Coronary artery (tissue), 2 donors: ENCODE measurements around the gene MTUS2.
"Not testable (repeated sequence)": the region's sequence is repeated elsewhere in the genome, so short reads cannot be mapped to it uniquely, and the experiment has no call there.

Source experiments
- DNase-seq: peaks from one replicate; pipeline ENCODE4 v3.0.0-alpha.2; 2017; ENCODE audit warnings: low spot score
- H3K27ac ChIP-seq, 2 donors: fragments of 200-600 bp; sonication (generic); one replicate each; pipeline ENCODE4 v1.5.1; 2016 to 2019
- H3K4me3 ChIP-seq: fragments of 200-600 bp; sonication (generic); 2 replicates; pipeline ENCODE4 v1.5.1; 2016; ENCODE audit warnings: mild to moderate bottlenecking, moderate library complexity
- TF ChIP-seq, protein P1 (sequence below): fragments of 200-600 bp; sonication (generic); IDR thresholded peaks from one replicate; pipeline ENCODE4 v1.5.1; 2019; ENCODE audit warnings: antibody characterized with exemption

The MTUS2 gene

GRCh38 chr13:29190298-29190697 lies 370.2 kb downstream of the MTUS2 start:
- no peak for DNase-seq
- Histone ChIP-seq H3K4me3 (no peak overlapping the region), H3K27ac (no peak overlapping the region)
- TF ChIP-seq, protein P1, sequence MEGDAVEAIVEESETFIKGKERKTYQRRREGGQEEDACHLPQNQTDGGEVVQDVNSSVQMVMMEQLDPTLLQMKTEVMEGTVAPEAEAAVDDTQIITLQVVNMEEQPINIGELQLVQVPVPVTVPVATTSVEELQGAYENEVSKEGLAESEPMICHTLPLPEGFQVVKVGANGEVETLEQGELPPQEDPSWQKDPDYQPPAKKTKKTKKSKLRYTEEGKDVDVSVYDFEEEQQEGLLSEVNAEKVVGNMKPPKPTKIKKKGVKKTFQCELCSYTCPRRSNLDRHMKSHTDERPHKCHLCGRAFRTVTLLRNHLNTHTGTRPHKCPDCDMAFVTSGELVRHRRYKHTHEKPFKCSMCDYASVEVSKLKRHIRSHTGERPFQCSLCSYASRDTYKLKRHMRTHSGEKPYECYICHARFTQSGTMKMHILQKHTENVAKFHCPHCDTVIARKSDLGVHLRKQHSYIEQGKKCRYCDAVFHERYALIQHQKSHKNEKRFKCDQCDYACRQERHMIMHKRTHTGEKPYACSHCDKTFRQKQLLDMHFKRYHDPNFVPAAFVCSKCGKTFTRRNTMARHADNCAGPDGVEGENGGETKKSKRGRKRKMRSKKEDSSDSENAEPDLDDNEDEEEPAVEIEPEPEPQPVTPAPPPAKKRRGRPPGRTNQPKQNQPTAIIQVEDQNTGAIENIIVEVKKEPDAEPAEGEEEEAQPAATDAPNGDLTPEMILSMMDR = no peak

DNA sequence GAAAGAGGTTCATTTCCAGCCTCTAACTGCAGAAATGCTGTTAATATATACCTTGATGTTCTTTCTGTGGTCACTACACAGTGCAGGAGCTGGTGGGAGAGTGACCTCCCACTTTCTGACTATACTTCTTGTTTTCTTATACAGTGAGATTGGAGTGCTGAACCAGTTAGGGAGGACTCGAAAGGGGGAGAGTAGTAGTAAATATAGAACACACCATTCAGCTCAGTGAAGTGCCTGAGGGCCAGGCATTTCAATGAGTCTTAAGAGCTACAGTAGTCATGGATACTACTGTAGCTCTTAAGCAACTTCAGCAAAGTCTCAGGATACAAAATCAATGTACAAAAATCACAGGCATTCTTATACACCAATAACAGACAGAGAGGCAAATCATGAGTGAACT lies 372.9 kb downstream of the MTUS2 start:
- TF ChIP-seq, protein P1 = no peak
- Histone ChIP-seq H3K27ac (no peak overlapping the region), H3K4me3 (no peak overlapping the region)
- no peak for DNase-seq

DNA sequence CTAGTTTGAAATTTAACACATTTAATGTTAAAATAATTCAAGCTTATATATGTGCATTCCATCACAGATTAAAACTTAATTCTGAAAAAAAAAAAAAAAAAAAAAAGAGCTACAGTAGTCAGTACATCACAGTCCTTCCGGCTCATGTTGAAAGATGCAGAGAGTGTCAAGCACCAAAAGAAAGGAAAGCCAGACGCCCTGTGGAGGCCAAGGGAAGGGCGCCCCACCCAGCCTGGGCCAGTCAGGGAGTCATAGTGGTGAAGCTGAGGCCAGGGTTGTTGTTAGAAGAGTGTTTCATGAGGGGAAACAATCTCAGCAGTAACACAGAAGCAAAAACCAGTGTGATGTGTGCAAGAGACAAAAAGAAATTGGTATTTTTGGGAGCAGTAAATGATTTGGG lies 375.3 kb downstream of the MTUS2 start:
- no peak overlapping the region for H3K27ac ChIP-seq
- H3K4me3 ChIP-seq = no peak overlapping the region
- TF ChIP-seq, protein P1 = no peak
- DNase-seq = no peak

DNA sequence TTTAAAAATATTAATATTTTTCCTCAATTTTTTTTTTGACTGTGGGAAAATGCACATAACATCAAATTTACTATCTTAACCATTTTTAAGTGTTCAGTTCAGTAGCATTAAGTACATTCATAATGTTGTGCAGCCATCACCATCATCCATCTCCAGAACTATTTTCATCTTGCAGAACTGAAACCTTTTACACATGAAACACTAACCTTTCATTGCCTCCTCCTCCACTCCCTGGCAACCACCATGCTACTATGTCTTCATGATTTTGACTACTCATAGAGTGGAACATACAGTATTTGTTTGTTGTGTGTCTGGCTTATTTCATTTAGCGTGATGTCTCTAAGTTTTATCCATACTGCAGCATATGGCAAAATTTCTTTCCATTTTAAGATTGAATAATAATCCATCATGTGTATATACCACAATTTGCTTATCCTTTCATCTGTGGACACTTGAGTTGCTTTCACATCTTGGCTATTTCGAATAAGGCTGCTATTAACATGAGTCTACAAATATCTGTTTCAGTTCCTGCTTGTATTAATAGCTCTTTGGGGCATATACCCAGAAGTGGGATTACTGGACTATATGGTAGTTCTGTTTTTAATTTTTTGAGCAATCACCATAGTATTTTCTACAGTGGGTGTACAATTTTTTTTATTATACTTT lies 376.4 kb downstream of the MTUS2 start:
- DNase-seq = no peak
- TF ChIP-seq, protein P1 = no peak
- H3K4me3 ChIP-seq = no peak overlapping the region

GRCh38 chr13:29202753-29203152 lies 382.6 kb downstream of the MTUS2 start:
- not testable (repeated sequence) for DNase-seq, H3K27ac ChIP-seq, H3K4me3 ChIP-seq

More for the DNA sequence above, 376.4 kb downstream of the MTUS2 start:
- no peak overlapping the region for H3K27ac ChIP-seq

DNA sequence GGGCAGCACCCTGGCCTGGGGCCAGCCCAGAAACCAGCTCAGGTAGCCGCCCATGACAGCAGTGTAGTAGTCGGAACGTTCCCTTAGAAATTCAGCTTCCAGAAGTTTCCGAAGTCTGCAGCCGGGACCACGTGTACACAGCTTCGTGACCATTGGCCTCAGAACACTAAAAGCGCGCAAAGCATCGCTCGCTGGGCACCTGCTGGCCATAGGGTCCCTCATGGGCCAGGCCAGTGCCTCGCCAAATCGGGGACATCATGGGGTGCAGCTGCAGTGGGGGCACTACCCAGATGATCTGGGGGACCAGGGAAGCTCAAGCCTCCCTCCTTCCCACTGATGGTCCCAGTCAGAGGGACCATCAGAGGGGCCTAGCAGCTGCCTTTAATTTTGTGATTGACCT lies 384.5 kb downstream of the MTUS2 start:
- TF ChIP-seq, protein P1 = no peak
- Histone ChIP-seq H3K27ac (no peak overlapping the region), H3K4me3 (no peak overlapping the region)
- no peak for DNase-seq

DNA sequence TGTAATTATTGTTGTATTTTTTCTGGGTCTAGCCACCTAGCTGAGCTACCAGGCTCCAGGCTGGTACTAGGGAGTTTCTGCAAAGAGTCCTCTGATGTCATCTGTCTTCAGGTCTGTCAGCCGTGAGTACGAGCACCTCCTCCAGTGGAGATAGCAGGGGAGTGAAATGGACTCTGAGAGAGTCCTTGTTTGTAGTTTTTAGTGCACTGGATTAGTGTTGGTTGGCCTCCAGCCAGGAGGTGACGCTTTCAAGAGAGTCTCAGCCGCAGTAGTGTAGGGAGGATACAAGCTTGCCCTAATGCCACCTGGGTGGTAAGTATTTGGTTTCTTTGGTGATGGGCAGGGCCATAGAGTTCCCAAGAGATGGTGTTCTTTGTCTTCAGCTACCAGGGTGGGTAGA lies 390.5 kb downstream of the MTUS2 start:
- no peak for DNase-seq
- Histone ChIP-seq H3K27ac (no peak overlapping the region), H3K4me3 (no peak overlapping the region)
- TF ChIP-seq, protein P1 = no peak

DNA sequence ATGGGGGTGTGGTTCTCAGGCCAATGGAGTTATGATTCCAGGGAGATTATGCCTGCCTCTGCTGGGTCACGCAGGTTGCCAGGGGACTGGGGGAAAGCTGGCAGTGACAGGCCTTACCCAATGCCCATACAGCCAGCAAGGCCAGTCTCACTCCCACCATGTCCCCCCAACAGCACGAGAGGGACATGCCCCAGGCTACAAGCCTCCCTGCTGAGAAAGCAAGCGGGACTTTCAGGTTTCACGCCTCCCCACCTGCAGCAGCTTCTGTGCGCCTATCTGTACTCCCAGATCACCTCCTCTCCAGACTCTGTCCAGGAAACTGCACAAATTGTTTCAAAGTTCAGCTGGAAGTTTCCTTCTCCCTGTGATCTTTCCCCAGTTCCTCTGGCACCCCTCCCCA lies 391.0 kb downstream of the MTUS2 start:
- not testable (repeated sequence) for DNase-seq, H3K27ac ChIP-seq, H3K4me3 ChIP-seq
